Adrenal gland (tissue), 12 donors: ENCODE data around the gene NAB2. TPM values are rescaled to one million over a fixed set of nuclear protein-coding genes. Genes with fewer than 3 reads are reported as not detected.
"Not testable (repeated sequence)": the region's sequence is repeated elsewhere in the genome, so short reads cannot be mapped to it uniquely, and the experiment has no call there.

Experiments
- DNase-seq, 7 donors: peaks; one replicate each; pipeline ENCODE4 v3.0.0-alpha.2; 2019 to 2020
- H3K27ac ChIP-seq, 5 donors: fragments of 200-600 bp; sonication (generic) in 4 of 5; 1 replicate in 3 of 5; 2 replicates in 2 of 5; pipeline versions ENCODE4 v1.5.1 to v1.8.0; 2016 to 2020; ENCODE audit warnings: mild to moderate bottlenecking in 1 of 5
- H3K27me3 ChIP-seq: fragments of 200-600 bp; 2 replicates; pipeline ENCODE4 v1.8.0; 2021
- H3K36me3 ChIP-seq, 2 donors: fragments of 200-600 bp; replicated peaks in 1 of 2; 1 replicate in 1 of 2; 2 replicates in 1 of 2; pipeline versions ENCODE4 v1.5.1 to v1.8.0; 2018 to 2022
- H3K4me1 ChIP-seq, 2 donors: fragments of 200-600 bp; replicated peaks in 1 of 2; 1 replicate in 1 of 2; 2 replicates in 1 of 2; pipeline versions ENCODE4 v1.5.1 to v1.8.0; 2018 to 2021
- H3K4me3 ChIP-seq, 4 donors: fragments of 200-600 bp; sonication (generic) in 3 of 4; one replicate each; pipeline ENCODE4 v1.5.1; 2016 to 2018
- H3K9me3 ChIP-seq, 3 donors: fragments of 200-600 bp; sonication (generic) in 1 of 3; replicated peaks in 1 of 3; 1 replicate in 2 of 3; 2 replicates in 1 of 3; pipeline versions ENCODE4 v1.5.1 to v1.8.0; 2016 to 2021
- POLR2A ChIP-seq, 2 donors: fragments of 450-650 bp; IDR thresholded peaks; one replicate each; pipeline ENCODE4 v1.6.1; 2017; ENCODE audit warnings: antibody characterized with exemption in 2 of 2, mild to moderate bottlenecking in 2 of 2, moderate library complexity in 1 of 2
- WGBS, 4 donors: extraction: QIAGEN DNeasy Blood & Tissue Kit in 2 of 4; methylation state at CpG; one replicate each; pipeline versions ENCODE4 v1.1.5 to v1.1.7; 2013 to 2017; 5-methylcytosine and 5-hydroxymethylcytosine counted together
- intact Hi-C, 2 donors: fragments of 100-400 bp; cut with DNase I; formaldehyde crosslinking; loops; one replicate each; pipeline versions ENCODE4 v1.14.1 to v1.15.0; 2022 to 2023
- polyA plus RNA-seq, 3 donors: library from polyadenylated mRNA; stranded (reverse); fragments of 200-250 nt in 2 of 3; fragments of 350-450 nt in 1 of 3; fragmentation: Illumina TruSeq in 1 of 3; extraction: RNeasy Lipid Tissue Mini Kit (QIAGEN cat#74804) in 1 of 3; gene quantifications; one replicate each; pipeline ENCODE4 v1.2.3, GENCODE V29; 2013 to 2014
- total RNA-seq, 9 donors: library from RNA; depleted of rRNA in 4 of 9; stranded (reverse); fragments of >200 nt in 4 of 9; fragments of 120-200 nt in 1 of 9; fragmentation: NEBNext Ultra II Directional in 1 of 9; extraction: Animal tissue kit (Norgen Biotek cat#: 25700) in 1 of 9; gene quantifications; one replicate each; pipeline versions ENCODE4 v1.1.0 to v1.2.4, GENCODE V29; 2013 to 2023
- TF ChIP-seq, protein P1 (sequence below), 6 experiments: fragments of 450-650 bp in 4 of 6; fragments of 200-600 bp in 2 of 6; sonication (generic) in 1 of 6; IDR thresholded peaks; 1 replicate in 5 of 6; 2 replicates in 1 of 6; pipeline versions ENCODE4 v1.5.1 to v1.8.0; 2016 to 2021; ENCODE audit warnings: antibody characterized with exemption in 6 of 6, mild to moderate bottlenecking in 2 of 6, moderate library complexity in 1 of 6
- donor health status: healthy with polysubstance abuse.
- donor health status: Bipolar disorder and iron deficiency.
- donor health status: DM: yes; HTN: yes; CAD: no.
- donor health status: DM: no; HTN: no; CAD: no.
- donor health status: DM: no; HTN: no; CAD: no.
- donor health status: DM: yes; HTN: yes; CAD: no.

NAB2 gene
- total and polyA plus RNA-seq, 12 donors, result 9.4 to 64.6 (median 18.7) TPM

DNA sequence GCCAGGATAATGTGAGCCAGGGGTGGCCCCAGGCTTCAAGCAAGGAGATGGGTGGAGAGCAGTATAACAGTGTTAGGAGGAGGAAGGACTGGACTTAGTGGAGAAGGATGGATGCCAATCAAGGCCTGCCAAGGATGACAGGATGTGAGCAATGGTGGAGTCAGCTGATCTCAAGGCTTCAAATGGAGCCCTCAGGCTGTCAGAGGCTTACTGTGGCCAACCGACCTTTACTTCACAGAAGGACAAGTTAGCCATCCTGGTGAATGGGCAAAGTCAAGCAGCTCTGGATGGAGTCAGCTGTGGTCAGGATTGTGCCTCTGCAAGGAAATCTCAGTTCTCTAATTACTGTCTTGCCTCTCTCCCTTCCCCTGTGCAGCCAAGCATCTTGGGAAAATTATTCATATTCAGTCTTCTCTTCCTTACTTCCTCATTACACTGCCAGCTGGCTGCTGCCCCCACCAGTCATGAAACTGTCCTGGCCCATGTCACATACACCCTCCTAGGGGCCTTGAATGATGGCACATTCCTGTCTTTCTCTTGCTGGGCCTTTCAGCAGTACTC lies 29.9 kb downstream of the NAB2 start:
- Histone ChIP-seq H3K36me3 (no peaks in the 10 kb centered on the region), H3K4me3 (no peak overlapping the region), H3K27me3 (no peaks in the 10 kb centered on the region), H3K27ac (peak overlapping the region in 1 of 5 donors; percentile 54), H3K9me3 (no peaks in the 10 kb centered on the region), H3K4me1 (peaks cover 0 to 6% of the 10 kb centered on the region in 2 donors)
- no peak for TF ChIP-seq POLR2A (IDR thresholded peaks at IDR 0.05)
- TF ChIP-seq, protein P1, sequence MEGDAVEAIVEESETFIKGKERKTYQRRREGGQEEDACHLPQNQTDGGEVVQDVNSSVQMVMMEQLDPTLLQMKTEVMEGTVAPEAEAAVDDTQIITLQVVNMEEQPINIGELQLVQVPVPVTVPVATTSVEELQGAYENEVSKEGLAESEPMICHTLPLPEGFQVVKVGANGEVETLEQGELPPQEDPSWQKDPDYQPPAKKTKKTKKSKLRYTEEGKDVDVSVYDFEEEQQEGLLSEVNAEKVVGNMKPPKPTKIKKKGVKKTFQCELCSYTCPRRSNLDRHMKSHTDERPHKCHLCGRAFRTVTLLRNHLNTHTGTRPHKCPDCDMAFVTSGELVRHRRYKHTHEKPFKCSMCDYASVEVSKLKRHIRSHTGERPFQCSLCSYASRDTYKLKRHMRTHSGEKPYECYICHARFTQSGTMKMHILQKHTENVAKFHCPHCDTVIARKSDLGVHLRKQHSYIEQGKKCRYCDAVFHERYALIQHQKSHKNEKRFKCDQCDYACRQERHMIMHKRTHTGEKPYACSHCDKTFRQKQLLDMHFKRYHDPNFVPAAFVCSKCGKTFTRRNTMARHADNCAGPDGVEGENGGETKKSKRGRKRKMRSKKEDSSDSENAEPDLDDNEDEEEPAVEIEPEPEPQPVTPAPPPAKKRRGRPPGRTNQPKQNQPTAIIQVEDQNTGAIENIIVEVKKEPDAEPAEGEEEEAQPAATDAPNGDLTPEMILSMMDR (IDR thresholded peaks at IDR 0.05), result no peak
- DNase-seq, result peak in 1 of 7 donors; percentile 27
- 50 to 56% (median 52%) methylated on average over 1 of the region's 1 CpG for WGBS, 4 donors
- intact Hi-C loops, result no loop called here

DNA sequence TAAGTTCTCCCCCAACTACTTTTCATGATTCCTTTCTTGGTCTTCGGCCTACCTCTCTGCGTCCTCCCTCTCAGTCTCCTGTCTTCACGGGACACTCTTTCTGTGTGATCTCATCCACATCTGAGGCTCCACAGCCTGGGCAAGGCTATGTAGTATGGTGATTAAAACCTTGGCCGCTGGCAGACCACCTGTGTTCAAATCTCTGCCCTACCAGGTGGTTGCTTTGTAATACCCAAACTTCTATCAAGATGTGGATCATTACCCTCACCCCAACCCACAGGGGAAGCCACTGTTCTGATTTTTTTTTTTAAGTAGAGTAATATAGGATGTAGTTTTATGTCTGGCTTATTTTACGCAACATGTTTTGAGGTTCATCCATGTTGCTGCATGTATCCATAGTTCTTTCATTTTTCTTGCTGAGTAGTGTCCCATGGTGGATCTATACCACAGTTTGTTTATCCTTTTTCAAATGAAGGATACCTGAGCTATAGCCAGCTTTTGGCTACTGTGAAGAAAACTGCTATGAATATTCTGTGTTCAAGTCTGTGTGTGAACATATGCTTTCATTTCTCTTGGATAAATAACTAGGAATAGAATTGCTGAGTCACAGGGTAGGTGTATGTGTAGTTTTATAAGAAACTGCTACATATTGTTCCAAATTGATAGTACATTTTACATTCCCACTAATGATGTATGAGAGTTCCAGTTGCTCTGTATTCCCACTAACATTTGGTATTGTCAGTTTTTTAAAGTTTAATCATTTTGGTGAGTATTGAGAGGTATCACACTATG lies 30.6 kb downstream of the NAB2 start:
- Histone ChIP-seq H3K4me1 (peaks cover 0 to 6% of the 10 kb centered on the region in 2 donors), H3K27ac (peak overlapping the region in 1 of 5 donors; percentile 54), H3K4me3 (no peak overlapping the region), H3K27me3 (no peaks in the 10 kb centered on the region), H3K9me3 (no peaks in the 10 kb centered on the region), H3K36me3 (no peaks in the 10 kb centered on the region)
- WGBS, 4 donors, result 89 to 94% (median 91%) methylated on average over 5 of the region's 5 CpGs
- DNase-seq, result no peak
- TF ChIP-seq POLR2A (IDR thresholded peaks at IDR 0.05), result no peak
- TF ChIP-seq, protein P1 (IDR thresholded peaks at IDR 0.05), result no peak
- intact Hi-C loops, result no loop called here

DNA sequence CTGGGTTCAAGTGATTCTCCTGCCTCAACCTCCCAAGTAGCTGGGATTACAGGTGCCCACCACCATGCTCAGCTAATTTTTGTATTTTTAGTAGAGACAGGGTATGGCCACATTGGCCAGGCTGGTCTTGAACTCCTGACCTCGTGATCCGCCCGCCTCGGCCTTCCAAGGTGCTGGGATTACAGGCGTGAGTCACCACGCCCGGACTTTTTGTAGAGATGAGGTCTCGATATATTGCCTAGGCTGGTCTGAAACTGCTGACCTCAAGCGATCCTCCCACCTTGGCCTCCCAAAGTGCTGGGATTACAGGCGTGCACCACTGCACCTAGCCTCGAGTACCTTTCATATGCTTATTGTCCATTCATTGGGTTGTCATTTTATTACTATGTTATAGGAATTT lies 31.8 kb downstream of the NAB2 start:
- DNase-seq, H3K4me3 ChIP-seq, H3K27ac ChIP-seq, intact Hi-C loops, H3K9me3 ChIP-seq, H3K27me3 ChIP-seq, H3K4me1 ChIP-seq, H3K36me3 ChIP-seq: not testable (repeated sequence)
- 82 to 90% (median 87%) methylated on average over 10 to 11 of the region's 11 CpGs for WGBS, 4 donors

DNA sequence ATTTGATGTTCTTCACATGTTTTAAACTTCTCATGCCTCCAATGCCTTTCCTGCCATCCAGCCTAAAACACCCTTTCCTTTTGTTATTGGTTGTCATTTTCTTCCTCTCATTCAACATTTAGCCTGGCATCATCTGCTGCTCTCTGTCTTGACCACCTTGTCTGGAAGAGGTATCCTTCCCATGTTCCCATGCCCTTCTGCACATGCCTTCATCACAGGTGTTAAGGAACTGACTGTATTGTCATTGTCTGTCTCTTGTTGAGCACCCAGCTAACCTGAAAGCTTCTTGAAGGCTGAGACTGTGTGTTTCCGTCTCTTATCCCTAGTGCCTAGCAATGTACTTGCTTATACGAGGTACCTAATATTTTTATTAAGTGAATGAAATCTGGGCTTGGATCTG lies 34.9 kb downstream of the NAB2 start:
- no peaks in the 10 kb centered on the region for H3K27me3 ChIP-seq
- TF ChIP-seq, protein P1 (IDR thresholded peaks at IDR 0.05), result no peak
- TF ChIP-seq POLR2A (IDR thresholded peaks at IDR 0.05), result no peak
- no peaks in the 10 kb centered on the region for H3K9me3 ChIP-seq
- H3K4me1 ChIP-seq, result peaks cover 4 to 13% of the 10 kb centered on the region in 2 donors
- intact Hi-C loops, result loop anchor here in 1 of 2 donors (2.0 kb wide), 1 partner anchor 55 kb away; no protein-coding TSS in a partner anchor
- no peak overlapping the region for H3K4me3 ChIP-seq
- no peaks in the 10 kb centered on the region for H3K36me3 ChIP-seq
- no peak overlapping the region for H3K27ac ChIP-seq
- no peak for DNase-seq
- WGBS, 4 donors, result 30 to 48% (median 42%) methylated on average over 2 of the region's 2 CpGs
